ENCODE results near the gene EFHC1. TPM values are rescaled to one million over a fixed set of nuclear protein-coding genes. Genes with fewer than 3 reads are reported as not detected.
A peak's percentile ranks its signal among the peaks of the same experiment; 100 is the strongest.

Gene EFHC1
- total RNA-seq, 1 donor from 2014 or later: 6.4 TPM

DNA sequence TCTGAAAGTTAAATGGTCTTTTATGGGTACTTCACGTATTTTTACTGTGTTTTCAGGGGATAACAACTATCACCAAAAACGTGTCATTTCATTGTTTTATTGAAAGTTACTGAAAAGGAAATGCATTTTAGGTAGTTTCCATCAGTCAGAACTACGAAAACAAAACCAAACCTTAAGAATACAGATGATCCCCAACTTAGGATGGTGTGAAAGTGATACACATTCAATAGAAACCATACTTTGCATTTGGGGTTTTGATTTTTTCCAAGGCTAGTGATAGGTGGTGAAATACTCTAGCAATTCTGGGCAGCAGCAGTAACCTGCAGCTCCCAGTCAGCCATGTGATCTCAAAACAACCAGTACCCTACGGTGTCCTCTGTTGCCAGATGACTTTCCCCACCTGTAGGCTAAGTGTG, 25.9 kb upstream of the EFHC1 start:
- DNase-seq (no peak), ATAC-seq (ENCODE audit: poor library complexity) (no peak)
- intact Hi-C loops (cut with DNase I): no loop called here

DNA sequence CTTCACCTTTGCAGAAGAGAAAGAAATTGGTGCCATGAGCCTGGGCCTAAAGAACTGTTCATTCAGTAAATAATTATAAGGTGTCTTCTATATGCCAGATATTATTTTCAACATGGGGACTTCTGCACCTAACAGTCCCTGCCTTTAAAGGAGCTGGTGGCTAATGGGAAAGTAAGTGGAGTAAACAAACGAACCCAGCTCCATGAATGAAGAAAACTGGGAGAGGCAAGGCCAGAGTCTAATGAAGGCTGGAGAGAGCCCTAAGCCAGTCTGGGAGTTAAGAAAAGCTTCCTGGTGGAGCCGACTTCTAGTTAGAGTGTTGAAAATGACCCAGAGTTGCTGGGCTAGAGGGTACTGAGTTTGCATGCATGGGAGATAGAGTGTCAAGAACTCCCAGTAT, 24.2 kb upstream of the EFHC1 start:
- intact Hi-C loops (cut with DNase I): loop anchor here (5.0 kb wide), 1 partner anchor 109 kb away; no protein-coding TSS in a partner anchor
- ATAC-seq (ENCODE audit: poor library complexity) (no peak), DNase-seq (no peak)

GRCh38 chr6:52399511-52400312, 20.4 kb upstream of the EFHC1 start:
- DNase-seq (no peak), ATAC-seq (ENCODE audit: poor library complexity) (peak; percentile 64)
- intact Hi-C loops (cut with DNase I): loop anchor here (5.0 kb wide), 1 partner anchor 112 kb away; no protein-coding TSS in a partner anchor

DNA sequence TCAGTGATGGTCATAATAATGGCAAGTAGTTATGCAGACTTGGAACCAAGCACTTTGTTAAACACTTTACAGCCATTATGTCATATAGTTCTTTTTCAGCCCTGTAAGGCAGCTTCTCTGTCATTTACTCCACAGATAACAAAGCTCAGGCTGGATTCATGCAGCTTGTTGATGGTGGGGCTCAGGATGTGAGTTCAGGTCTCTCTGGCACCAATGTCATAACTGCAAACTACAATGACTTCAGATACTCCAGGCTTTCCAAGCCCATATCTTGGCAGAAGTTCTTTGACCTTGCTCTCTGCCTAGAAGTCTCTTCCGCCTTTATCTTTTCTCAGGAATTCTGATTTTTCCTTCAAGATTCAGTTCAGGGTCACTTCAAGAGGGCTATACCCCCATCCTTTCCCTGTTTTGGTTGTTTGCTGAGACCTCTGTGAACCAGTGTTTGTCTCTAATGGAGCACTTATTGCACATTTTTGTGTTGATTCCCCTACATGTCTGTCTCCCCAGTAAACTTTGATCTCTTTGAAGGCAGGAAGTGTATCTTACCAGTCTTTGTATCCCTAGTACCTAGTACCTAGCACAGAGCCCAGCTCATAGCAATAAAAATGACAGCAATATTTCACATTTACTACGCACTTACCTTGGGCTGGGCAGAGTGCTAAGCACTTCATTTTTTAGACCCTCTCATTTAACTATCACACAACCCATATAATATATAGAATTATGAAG, 19.7 kb upstream of the EFHC1 start:
- no peak for ATAC-seq (ENCODE audit: poor library complexity)
- intact Hi-C loops (cut with DNase I): no loop called here
- DNase-seq: no peak

DNA sequence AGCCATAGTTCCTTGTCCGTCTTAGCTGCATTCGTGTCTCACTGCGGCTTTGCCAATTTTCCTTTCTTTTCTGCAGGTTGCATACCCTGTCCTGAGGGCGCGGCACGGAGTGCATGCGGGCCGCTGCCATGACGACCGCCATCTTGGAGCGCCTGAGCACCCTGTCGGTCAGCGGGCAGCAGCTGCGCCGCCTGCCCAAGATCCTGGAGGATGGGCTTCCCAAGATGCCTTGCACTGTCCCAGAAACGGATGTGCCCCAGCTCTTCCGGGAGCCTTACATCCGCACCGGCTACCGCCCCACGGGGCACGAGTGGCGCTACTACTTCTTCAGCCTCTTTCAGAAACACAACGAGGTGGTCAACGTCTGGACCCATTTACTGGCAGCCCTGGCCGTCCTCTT, 17.1 kb upstream of the EFHC1 start:
- intact Hi-C loops (cut with DNase I): no loop called here
- ATAC-seq (ENCODE audit: poor library complexity): no peak

GRCh38 chr6:52403627-52404026, 16.5 kb upstream of the EFHC1 start:
- ATAC-seq (ENCODE audit: poor library complexity) (peak; percentile 79), DNase-seq (peak; percentile 60)
- intact Hi-C loops (cut with DNase I): no loop called here

More for the DNA sequence above, 17.1 kb upstream of the EFHC1 start:
- DNase-seq: no peak

GRCh38 chr6:52405243-52405642, 14.9 kb upstream of the EFHC1 start:
- no peak for DNase-seq
- intact Hi-C loops (cut with DNase I): no loop called here
- ATAC-seq (ENCODE audit: poor library complexity): no peak

DNA sequence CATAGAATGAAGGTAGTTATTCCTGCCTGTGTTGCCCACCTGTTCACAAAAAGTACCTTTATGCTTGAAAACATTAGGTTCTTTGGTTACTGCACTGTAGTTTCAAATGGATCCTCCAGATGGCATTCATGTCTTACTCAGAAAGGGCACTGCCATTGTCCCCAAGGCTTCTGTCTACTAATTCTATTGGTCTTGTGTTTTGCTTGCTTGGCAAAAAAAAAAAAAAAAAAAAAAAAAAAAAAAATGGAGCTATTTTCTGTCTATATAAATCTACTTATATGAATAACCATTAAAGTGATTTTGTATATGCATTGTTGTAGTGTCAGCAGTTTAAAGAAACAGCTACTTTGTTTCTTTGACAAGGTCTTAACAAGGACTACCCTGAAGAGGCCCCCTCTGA, 12.7 kb upstream of the EFHC1 start:
- ATAC-seq (ENCODE audit: poor library complexity): peak; percentile 63
- intact Hi-C loops (cut with DNase I): no loop called here

GRCh38 chr6:52409499-52409898, 10.6 kb upstream of the EFHC1 start:
- no peak for DNase-seq
- intact Hi-C loops (cut with DNase I): no loop called here
- no peak for ATAC-seq (ENCODE audit: poor library complexity)

More for the DNA sequence above, 12.7 kb upstream of the EFHC1 start:
- no peak for DNase-seq

- intact Hi-C loops (cut with DNase I): no loop called here
- DNase-seq (no peak), ATAC-seq (ENCODE audit: poor library complexity) (no peak)
Observed at GRCh38 chr6:52410979-52411378, 9.2 kb upstream of the EFHC1 start.

DNA sequence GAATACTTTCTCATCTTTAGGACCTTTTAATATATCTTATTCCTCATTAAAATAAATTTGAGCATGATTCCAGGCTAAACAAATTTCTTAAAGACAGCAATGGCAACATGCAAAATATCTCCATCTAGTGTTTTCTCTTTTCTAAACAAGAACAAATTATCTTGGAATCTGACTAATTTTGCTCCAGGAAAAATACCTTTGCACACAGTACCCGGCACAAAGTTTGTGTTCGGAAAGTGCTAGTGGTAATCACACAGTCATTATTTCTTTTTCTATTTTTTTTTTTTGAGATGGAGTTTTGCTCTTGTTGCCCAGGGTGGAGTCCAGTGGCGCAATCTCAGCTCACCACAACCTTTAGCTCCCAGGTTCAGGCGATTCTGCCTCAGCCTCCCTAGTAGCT, 8.2 kb upstream of the EFHC1 start:
- intact Hi-C loops (cut with DNase I): no loop called here
- ATAC-seq (ENCODE audit: poor library complexity) (no peak), DNase-seq (no peak)

DNA sequence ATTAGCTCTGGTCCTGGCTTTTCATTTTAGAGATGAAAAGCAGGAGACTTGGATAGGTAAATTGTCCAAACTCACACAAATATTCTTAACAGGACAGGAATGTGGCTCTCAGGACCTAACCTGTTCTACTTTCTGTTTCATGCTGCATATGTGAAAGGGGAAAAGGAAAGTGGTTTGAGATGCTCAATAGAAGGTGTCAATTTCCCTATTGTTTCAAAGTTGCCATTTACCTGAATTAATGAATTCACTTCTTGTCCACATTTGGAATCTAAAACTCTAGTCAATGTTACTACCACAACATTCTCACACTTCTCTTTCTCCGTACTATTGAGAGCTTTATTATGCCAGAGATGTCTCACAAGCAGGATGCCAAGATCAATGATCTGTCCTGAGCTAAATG, 4.8 kb upstream of the EFHC1 start:
- intact Hi-C loops (cut with DNase I): loop anchor here (5.0 kb wide), 2 partner anchors 87 to 177 kb away; no protein-coding TSS in a partner anchor
- ATAC-seq (ENCODE audit: poor library complexity) (no peak), DNase-seq (no peak)

GRCh38 chr6:52415917-52416628, 4.1 kb upstream of the EFHC1 start:
- DNase-seq: no peak
- ATAC-seq (ENCODE audit: poor library complexity): no peak
- intact Hi-C loops (cut with DNase I): loop anchor here (5.0 kb wide), 2 partner anchors 86 to 176 kb away; no protein-coding TSS in a partner anchor

- DNase-seq: no peak
- intact Hi-C loops (cut with DNase I): loop anchor here (1.0 to 5.0 kb wide), 3 partner anchors 86 to 247 kb away; no protein-coding TSS in a partner anchor
- peak; percentile 44 for ATAC-seq (ENCODE audit: poor library complexity)
Observed at GRCh38 chr6:52416629-52417151, 3.5 kb upstream of the EFHC1 start.

DNA sequence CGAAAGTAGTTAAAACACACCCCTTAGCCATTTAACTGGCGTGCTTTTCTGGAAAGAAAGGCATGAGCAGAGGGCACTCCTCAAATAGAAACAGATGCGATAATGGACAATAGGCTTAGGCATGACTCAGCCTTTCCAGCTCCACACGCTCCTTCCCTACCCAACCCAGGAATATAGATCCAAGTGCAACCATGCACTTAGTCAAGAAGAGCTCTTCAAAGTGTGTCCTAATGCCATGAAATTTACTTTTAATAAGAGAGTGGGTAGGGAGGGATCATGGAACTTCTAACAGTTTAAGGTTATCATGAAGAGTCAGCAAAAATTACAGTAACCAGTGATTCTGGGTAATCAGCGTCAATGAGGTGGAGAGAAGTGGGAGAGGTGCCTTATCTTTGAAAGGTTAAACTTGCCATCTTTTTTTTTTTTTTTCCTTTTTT, 2.4 kb upstream of the EFHC1 start:
- ATAC-seq (ENCODE audit: poor library complexity): peak; percentile 46
- no peak for DNase-seq

GRCh38 chr6:52418606-52419005, 1.5 kb upstream of the EFHC1 start:
- intact Hi-C loops (cut with DNase I): loop anchor here (5.0 kb wide), 2 partner anchors 84 to 174 kb away; no protein-coding TSS in a partner anchor
- no peak for DNase-seq

More for the DNA sequence above, 2.4 kb upstream of the EFHC1 start:
- intact Hi-C loops (cut with DNase I): loop anchor here (1.0 to 5.0 kb wide), 3 partner anchors 85 to 246 kb away; no protein-coding TSS in a partner anchor

GRCh38 chr6:52420668-52421358, 671 bp downstream of the EFHC1 start:
- ATAC-seq (ENCODE audit: poor library complexity): peak; percentile 0
- DNase-seq: no peak
- intact Hi-C loops (cut with DNase I): loop anchor here (1.0 to 5.0 kb wide), 2 partner anchors 71 to 156 kb away; partner anchors contain the start of gene TRAM2

More at GRCh38 chr6:52418606-52419005, 1.5 kb upstream of the EFHC1 start:
- ATAC-seq (ENCODE audit: poor library complexity): no peak

DNA sequence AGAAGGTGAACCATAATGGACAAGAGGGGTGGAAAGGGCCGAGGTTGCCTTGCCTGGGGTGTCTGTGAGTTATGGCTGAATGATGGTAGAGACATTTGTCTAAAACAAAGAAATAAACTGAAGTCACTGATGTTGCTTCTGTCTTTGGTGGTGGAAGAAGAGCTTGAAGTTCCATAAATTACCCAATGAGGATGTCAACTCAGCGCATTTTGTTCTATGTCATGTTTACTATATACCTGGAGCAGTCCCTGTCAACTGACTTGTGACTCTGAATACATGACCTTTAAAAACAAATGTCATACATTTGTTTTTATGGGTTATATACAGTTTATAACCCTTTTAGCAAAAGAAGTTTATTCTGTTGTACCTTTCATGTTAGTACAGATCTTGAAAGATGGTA, 2.0 kb downstream of the EFHC1 start:
- intact Hi-C loops (cut with DNase I): loop anchor here (5.0 kb wide), 1 partner anchor 70 kb away; no protein-coding TSS in a partner anchor
- ATAC-seq (ENCODE audit: poor library complexity) (no peak), DNase-seq (no peak)
